ENCODE results near the gene GPC1.

The GPC1 gene

DNA sequence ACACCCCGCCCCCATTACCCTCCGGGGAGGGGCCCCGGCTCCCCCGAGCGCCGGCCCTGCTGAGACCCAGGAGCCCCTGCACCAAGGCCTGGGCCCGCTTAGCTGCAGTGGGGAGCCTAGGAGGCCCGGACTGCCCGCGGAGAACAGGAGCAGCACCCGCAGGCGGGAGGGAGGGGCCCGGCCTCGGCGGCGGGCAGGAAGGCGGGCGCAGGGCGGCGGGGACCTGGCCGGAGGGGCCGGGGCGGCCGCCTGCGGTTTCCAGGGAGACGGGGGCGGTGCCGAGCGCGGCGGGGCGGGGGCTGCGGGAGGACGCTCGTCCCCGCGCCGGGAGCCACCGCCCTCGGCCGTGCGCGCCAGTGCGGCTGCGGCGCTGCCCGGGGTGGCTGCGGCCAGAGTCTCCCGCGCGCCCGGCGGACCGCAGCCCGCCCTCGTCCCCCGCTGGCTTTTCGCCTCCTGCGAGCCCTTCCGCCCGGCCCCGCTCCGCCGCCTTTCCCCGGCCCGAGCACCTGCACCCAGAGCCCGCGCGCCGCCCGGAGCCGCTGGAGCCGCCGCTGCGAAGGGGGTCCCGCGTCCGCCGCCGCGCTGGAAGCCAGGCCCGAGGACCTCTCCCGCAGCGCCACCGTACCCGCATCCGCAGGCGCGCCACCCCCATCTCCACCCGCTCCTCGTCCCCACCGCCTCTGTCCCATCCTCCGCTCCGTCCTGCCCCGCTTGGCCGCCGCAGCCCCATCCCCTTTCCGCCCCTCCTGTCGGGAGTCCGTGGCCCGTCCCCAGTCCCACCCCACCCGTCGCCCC lies 17.2 kb downstream of the GPC1 start:
- Histone ChIP-seq H3K27me3 (ENCODE audit: control insufficient read depth, insufficient read depth, low read length) (peaks cover 13% of the 10 kb centered on the region), H3K36me3 (ENCODE audit: control insufficient read depth, insufficient read depth, low read length) (no peaks in the 10 kb centered on the region), H3K4me1 (ENCODE audit: control insufficient read depth, insufficient read depth, low read length) (peaks cover 9% of the 10 kb centered on the region), H3K9me3 (ENCODE audit: control insufficient read depth, insufficient read depth, low read length) (no peaks in the 10 kb centered on the region), H3K9ac (ENCODE audit: low read depth, low read length) (no peak overlapping the region), H3K4me3 (ENCODE audit: low read depth, low read length) (peak overlapping the region; percentile 46)

DNA sequence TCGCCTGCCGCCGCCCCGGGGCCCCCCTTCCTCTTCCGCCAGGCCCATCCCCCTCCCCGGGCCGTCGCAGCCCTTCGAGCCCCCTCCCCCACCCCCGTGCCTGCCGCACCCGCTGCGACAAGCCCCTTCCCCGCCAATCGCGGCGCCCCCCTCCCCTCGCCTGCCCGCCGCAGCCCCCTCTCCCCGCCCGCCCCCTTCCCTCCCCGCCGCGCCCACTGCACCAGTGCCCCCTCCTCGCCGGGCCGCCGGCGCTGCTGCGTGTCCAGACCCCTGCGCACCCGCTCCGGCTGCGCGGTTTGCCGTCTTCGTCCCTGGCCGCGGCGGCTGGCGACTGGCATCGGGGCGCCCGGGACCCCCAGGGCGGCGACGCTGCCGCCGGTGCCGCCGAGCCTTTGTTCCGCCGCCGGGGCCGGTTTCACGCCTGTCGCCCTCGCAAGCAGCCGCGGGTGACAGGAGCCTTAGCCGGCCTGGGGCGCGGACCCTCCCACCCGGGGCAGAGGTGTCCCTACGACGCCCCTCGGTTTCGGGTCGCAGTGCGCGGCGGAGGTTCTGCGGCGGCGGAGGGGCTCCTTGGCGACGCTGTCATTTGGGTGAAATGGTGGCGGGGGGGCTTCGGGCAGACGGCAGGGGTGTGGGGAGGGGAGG lies 18.1 kb downstream of the GPC1 start:
- Histone ChIP-seq H3K9me3 (ENCODE audit: control insufficient read depth, insufficient read depth, low read length) (no peaks in the 10 kb centered on the region), H3K36me3 (ENCODE audit: control insufficient read depth, insufficient read depth, low read length) (no peaks in the 10 kb centered on the region), H3K9ac (ENCODE audit: low read depth, low read length) (no peak overlapping the region), H3K4me1 (ENCODE audit: control insufficient read depth, insufficient read depth, low read length) (peaks cover 9% of the 10 kb centered on the region), H3K4me3 (ENCODE audit: low read depth, low read length) (no peak overlapping the region), H3K27me3 (ENCODE audit: control insufficient read depth, insufficient read depth, low read length) (peaks cover 13% of the 10 kb centered on the region)

DNA sequence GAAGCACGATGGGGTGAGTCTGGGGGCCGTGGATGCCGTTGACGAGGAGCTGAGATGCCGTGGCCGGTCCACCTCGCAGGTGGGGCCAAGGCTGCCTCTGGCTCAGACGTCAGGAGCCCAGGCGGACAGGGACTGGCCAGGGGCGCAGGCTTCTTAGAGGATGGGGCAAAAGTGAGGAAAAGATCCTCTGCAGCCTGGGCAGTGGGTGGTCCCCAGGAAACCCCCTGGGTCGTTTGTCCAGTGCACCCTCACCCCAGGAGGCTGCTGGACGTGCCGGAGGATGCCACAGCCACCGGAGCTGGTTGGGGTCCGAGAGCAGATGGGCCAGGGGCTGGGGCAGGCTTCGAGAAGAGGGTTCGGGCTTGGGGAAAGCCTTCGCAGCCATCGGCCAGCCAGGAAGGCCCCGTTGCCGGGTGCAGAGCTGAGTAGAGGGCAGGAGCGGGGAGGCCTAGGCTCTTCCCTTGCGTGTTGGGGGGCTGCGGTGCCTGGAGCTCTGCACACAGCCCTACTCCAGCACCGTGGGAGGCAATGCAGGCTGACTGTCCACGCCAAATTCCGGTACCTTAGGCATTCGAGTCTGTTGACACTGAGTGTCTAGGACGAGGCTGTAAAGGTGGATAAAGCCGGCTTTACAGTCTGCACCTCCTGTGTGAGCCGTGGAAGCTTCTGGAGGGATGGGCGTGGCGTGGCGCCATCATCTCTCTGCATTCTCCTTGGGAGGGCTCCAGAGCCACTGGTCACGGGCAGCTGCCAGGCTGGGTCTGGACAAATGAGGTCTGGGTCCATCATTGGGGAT lies 18.8 kb downstream of the GPC1 start:
- Histone ChIP-seq H3K4me1 (ENCODE audit: control insufficient read depth, insufficient read depth, low read length) (peaks cover 9% of the 10 kb centered on the region), H3K9ac (ENCODE audit: low read depth, low read length) (no peak overlapping the region), H3K27me3 (ENCODE audit: control insufficient read depth, insufficient read depth, low read length) (peaks cover 13% of the 10 kb centered on the region), H3K4me3 (ENCODE audit: low read depth, low read length) (no peak overlapping the region), H3K36me3 (ENCODE audit: control insufficient read depth, insufficient read depth, low read length) (no peaks in the 10 kb centered on the region), H3K9me3 (ENCODE audit: control insufficient read depth, insufficient read depth, low read length) (no peaks in the 10 kb centered on the region)

DNA sequence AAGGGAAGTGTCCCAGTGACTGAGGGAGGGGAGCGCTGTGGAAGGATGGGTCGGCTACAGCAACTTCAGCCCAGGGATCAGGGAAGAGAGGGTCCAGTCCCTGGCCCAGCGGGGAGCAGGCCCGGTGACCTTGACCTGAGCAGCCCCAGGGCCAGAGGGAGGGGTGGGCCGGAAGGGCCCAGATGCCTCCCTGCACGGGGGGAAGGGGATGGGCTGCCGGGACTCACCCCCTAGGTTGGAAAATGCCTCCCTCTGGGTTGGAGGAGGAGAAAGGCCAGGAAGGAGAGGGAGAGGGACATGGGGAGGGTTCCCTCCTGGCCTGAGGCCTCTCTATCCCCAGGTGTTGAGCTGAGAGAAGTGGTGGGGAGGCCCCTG lies 19.8 kb downstream of the GPC1 start:
- peaks cover 9% of the 10 kb centered on the region for H3K4me1 ChIP-seq (ENCODE audit: control insufficient read depth, insufficient read depth, low read length)
- H3K9me3 ChIP-seq (ENCODE audit: control insufficient read depth, insufficient read depth, low read length), result no peaks in the 10 kb centered on the region
- peak overlapping the region; percentile 13 for H3K4me3 ChIP-seq (ENCODE audit: low read depth, low read length)
- H3K27me3 ChIP-seq (ENCODE audit: control insufficient read depth, insufficient read depth, low read length), result peaks cover 13% of the 10 kb centered on the region
- H3K9ac ChIP-seq (ENCODE audit: low read depth, low read length), result no peak overlapping the region
- H3K36me3 ChIP-seq (ENCODE audit: control insufficient read depth, insufficient read depth, low read length), result no peaks in the 10 kb centered on the region

DNA sequence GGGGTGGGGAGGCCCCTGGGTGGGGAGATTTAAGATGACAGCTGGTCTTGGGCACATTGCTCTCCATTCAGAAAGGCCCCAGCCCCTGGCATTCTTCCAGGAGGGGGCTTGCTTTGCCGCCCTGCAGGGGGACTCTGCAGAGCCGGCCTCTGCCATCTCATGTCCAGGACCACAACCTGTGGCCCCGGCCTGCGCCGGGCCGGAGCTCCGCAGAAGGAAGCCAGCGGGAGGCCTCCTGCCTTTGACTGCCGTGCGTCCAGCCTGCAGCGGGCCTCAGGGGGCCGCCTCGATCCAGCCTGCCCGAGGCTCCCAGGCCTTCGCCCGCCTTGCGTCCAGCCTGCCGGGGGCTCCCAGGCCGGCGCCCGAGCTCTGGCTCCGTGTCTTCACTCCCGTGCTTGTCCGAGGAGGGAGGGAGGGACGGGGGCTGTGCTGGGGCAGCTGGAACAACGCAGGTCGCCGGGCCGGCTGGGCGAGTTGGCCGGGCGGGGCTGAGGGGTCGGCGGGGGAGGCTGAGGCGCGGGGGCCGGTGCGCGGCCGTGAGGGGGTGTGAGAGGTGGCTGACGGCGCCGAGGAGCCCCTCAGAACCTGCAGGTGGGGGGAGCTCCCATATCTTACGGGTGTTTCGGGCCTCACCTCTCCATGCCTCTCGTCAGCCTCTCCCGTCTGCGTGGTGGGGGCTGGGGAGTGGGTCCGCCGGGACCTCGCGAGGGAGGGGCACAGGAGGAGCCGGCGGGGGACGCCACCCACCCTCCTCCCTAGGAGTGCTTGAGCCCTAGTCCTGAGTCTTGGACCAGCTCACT lies 20.4 kb downstream of the GPC1 start:
- Histone ChIP-seq H3K4me3 (ENCODE audit: low read depth, low read length) (peak overlapping the region; percentile 13), H3K4me1 (ENCODE audit: control insufficient read depth, insufficient read depth, low read length) (peaks cover 9% of the 10 kb centered on the region), H3K27me3 (ENCODE audit: control insufficient read depth, insufficient read depth, low read length) (peaks cover 13% of the 10 kb centered on the region), H3K9ac (ENCODE audit: low read depth, low read length) (no peak overlapping the region), H3K9me3 (ENCODE audit: control insufficient read depth, insufficient read depth, low read length) (no peaks in the 10 kb centered on the region), H3K36me3 (ENCODE audit: control insufficient read depth, insufficient read depth, low read length) (no peaks in the 10 kb centered on the region)

DNA sequence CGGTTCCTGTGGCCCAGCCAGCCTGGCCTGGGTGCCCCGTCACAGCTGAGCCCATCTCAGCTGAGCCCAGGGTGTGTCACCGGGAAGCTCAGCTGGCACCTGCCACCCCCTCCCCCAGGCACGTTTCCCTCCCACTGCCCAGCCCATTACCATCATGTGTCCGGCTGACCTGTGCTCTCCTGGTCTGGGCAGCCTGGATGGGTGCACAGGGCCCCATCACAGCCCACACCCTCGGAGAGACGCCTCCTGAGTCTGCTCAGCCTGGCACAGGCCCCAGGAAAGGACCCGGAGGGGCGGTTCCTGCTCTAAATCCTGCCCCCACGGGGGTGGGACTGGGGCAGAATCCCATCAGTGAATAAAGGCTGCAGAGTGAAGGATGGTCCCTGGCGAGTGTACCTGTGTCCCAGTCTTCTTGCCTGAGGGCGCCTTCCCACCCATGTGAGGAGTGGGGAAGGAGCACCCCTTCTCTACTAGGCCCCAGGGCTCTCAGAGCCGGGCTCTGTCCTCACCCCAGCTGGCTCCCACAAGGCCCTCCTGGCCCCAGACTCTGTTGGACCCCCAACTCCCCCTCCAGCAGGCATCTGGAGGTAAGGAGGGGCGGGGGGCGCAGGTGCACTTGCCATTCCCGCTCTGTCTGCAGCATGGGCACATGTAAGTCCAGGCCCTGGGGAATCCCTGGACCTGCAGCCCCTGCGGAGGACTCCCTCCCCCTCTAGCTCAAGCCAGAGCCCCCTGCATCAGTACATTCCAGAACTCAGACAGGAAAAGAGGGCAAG lies 21.2 kb downstream of the GPC1 start:
- Histone ChIP-seq H3K9me3 (ENCODE audit: control insufficient read depth, insufficient read depth, low read length) (no peaks in the 10 kb centered on the region), H3K4me3 (ENCODE audit: low read depth, low read length) (no peak overlapping the region), H3K4me1 (ENCODE audit: control insufficient read depth, insufficient read depth, low read length) (peaks cover 8% of the 10 kb centered on the region)

DNA sequence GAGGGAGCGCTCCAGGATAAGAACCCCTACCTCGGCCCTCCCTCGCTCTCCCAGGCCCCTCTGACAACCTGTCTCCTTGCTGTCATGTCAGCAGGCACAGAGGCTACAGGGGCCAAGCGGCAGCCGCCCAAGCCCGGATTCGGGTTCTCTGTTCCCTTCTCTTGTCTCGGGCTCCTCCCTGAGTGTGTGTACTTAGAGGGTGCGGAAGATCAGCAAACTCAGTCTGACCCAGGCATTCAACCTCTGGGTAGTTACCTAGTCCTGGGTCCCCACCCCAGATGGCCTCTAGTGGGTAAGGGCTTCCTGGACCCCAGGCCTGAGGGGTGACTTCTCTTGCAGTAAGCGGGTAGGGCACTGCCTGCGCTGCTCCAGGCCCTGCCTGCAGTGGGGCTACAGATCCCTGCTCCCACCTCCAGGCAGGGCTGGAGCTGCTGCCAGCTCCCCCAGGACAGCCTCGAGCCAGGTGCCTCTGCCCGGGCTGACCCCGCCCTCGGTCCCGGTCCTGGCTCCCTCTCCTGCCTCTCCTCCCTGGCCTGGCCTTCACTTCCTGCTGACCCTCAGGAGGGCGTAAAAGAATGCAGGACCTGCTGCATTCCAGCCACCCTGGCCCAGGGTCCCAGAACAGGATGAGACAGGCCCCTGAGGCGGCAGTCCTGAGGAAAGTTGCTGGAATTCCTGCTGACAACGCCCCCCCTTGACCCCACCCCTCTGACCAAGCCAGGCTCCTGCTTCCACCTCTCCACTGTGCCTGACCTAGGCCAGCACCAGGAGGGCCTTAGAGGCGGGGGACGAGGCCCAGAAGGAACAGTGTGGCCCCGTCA lies 22.0 kb downstream of the GPC1 start:
- H3K36me3 ChIP-seq (ENCODE audit: control insufficient read depth, insufficient read depth, low read length), result peaks cover under 1% of the 10 kb centered on the region
- H3K27me3 ChIP-seq (ENCODE audit: control insufficient read depth, insufficient read depth, low read length), result peaks cover 13% of the 10 kb centered on the region
- H3K4me1 ChIP-seq (ENCODE audit: control insufficient read depth, insufficient read depth, low read length), result peaks cover 5% of the 10 kb centered on the region
- no peaks in the 10 kb centered on the region for H3K9me3 ChIP-seq (ENCODE audit: control insufficient read depth, insufficient read depth, low read length)
- no peak overlapping the region for H3K4me3 ChIP-seq (ENCODE audit: low read depth, low read length)
- no peak overlapping the region for H3K9ac ChIP-seq (ENCODE audit: low read depth, low read length)

More for the DNA sequence above, 21.2 kb downstream of the GPC1 start:
- Histone ChIP-seq H3K27me3 (ENCODE audit: control insufficient read depth, insufficient read depth, low read length) (peaks cover 13% of the 10 kb centered on the region), H3K9ac (ENCODE audit: low read depth, low read length) (no peak overlapping the region), H3K36me3 (ENCODE audit: control insufficient read depth, insufficient read depth, low read length) (no peaks in the 10 kb centered on the region)

DNA sequence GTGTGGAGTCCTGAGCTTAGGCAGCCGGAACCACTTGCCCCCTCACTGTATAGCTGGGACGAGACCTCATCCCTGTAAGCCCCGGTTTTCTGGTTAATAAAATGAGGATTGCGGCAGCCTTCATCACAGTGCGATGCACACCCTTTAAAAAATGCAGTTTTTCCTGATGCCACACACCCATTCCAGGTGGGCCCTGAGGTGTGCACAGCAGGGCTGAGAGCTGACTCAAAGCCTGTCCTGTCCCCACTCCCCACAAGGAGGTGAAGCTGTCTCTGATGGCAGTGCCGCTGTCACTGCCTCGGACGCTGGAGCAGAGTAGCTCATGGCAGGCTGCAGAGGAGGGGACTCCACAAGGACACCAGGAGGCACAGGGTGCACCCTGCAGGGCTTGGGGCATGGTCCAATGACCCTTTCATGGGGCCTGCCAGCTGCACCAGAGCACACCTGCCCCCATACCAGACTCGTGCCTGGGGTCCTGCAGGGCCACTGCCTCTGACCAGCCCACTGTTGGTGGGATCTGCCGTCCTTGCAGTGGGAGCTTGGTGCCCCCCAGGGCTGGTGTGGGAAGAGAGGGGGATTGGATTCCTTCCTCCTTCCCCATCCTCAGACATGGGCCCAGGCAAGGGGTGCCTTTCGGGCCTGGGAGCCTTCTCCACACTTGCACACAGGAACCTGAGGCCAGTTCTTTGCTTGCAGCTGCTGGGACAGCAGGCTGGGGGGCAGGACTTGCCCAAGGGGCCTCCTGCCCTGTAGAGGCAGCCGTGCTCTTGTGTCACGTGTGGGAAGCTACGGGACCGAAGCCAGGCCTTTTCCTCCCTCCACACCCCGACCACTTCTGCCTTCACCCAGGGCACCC lies 22.8 kb downstream of the GPC1 start:
- Histone ChIP-seq H3K9ac (ENCODE audit: low read depth, low read length) (no peak overlapping the region), H3K9me3 (ENCODE audit: control insufficient read depth, insufficient read depth, low read length) (no peaks in the 10 kb centered on the region), H3K4me1 (ENCODE audit: control insufficient read depth, insufficient read depth, low read length) (peaks cover 5% of the 10 kb centered on the region), H3K4me3 (ENCODE audit: low read depth, low read length) (no peak overlapping the region), H3K27me3 (ENCODE audit: control insufficient read depth, insufficient read depth, low read length) (peaks cover 13% of the 10 kb centered on the region), H3K36me3 (ENCODE audit: control insufficient read depth, insufficient read depth, low read length) (peaks cover 2% of the 10 kb centered on the region)

DNA sequence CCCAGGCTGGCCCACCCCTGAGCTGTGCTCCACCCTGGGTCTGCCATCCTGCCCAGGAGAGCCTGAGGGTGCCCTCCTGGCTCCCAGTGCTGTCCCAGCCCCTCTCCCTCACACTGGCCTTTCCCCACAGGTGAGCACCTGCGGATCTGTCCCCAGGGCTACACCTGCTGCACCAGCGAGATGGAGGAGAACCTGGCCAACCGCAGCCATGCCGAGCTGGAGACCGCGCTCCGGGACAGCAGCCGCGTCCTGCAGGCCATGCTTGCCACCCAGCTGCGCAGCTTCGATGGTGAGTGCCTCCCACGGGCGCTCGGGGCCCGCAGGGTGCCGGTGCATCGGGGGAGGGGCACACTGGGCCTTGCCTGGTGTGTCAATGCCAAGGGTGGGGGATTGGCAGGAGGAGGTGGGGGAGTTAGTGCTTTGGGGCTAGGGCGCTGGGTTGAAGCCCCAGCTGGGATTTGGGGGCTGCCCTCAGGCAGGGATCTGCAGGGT lies 23.5 kb downstream of the GPC1 start:
- Histone ChIP-seq H3K27me3 (ENCODE audit: control insufficient read depth, insufficient read depth, low read length) (peaks cover 13% of the 10 kb centered on the region), H3K9me3 (ENCODE audit: control insufficient read depth, insufficient read depth, low read length) (no peaks in the 10 kb centered on the region), H3K4me3 (ENCODE audit: low read depth, low read length) (no peak overlapping the region), H3K4me1 (ENCODE audit: control insufficient read depth, insufficient read depth, low read length) (peaks cover 5% of the 10 kb centered on the region), H3K9ac (ENCODE audit: low read depth, low read length) (no peak overlapping the region), H3K36me3 (ENCODE audit: control insufficient read depth, insufficient read depth, low read length) (peaks cover 2% of the 10 kb centered on the region)
